ENCODE measurements around the gene TNRC6B. TPM values are rescaled to one million over a fixed set of nuclear protein-coding genes. Genes with fewer than 3 reads are reported as not detected.

The TNRC6B gene
- total and polyA plus RNA-seq, 2 of the 13 experiments (the other 11 are each of a cell fraction or from before 2014, with no cell fraction given) = 8.9 to 13.2 TPM

- H3K4me3 ChIP-seq (replicated peaks in 1 of 3; ENCODE audit: insufficient read depth in 1 of 3, low read depth in 2 of 3, low read length in 3 of 3) = no peak overlapping the region
- 96% methylated on average over 7 of the region's 8 CpGs for WGBS (ENCODE audit: low lambda C conversion rate)
- in situ Hi-C loops (cut with HindIII; ENCODE audit: extremely low pct_ligation_motif_present, low pct_unique_long_range_greater_than_20kb) (no loop called here), intact Hi-C loops (cut with micrococcal nuclease; ENCODE audit: unreplicated experiment) (no loop called here)
- no TSS peak for BruUV-seq (replicated peaks)
- no peak overlapping the region for H3K4me2 ChIP-seq (ENCODE audit: low read depth, low read length)
- no peaks in the 10 kb centered on the region; a peak in 1 of 5 replicates for H3K27me3 ChIP-seq (ENCODE audit: control insufficient read depth in 1 of 2, insufficient read depth in 2 of 2, low read length in 2 of 2)
- H4K20me1 ChIP-seq (ENCODE audit: insufficient read depth, low read length) = no peaks in the 10 kb centered on the region
- TF ChIP-seq ZNF281 (CRISPR knock-in tag; IDR thresholded peaks at IDR 0.05; ENCODE audit: borderline replicate concordance) (no peak), ZNF564 (CRISPR knock-in tag; IDR thresholded peaks at IDR 0.05) (no peak), ZNF770 (CRISPR knock-in tag; IDR thresholded peaks at IDR 0.05) (peak; percentile 73), NFE2L2 (IDR thresholded peaks at IDR 0.05; ENCODE audit: low read length) (peak; percentile 61), AHR (CRISPR knock-in tag; IDR thresholded peaks at IDR 0.05) (no peak), ZXDC (CRISPR knock-in tag; IDR thresholded peaks at IDR 0.05) (no peak), ZFX (CRISPR knock-in tag; IDR thresholded peaks at IDR 0.05; ENCODE audit: low read depth) (no peak), ZBTB21 (CRISPR knock-in tag; IDR thresholded peaks at IDR 0.05) (no peak), ZNF441 (CRISPR knock-in tag; IDR thresholded peaks at IDR 0.05; ENCODE audit: borderline replicate concordance) (no peak), ZFP41 (CRISPR knock-in tag; IDR thresholded peaks at IDR 0.05; ENCODE audit: borderline replicate concordance) (no peak), ZNF605 (CRISPR knock-in tag; IDR thresholded peaks at IDR 0.05) (no peak), ZMYM3 (CRISPR knock-in tag; IDR thresholded peaks at IDR 0.05) (no peak)
- no peak overlapping the region for H3K9ac ChIP-seq (ENCODE audit: insufficient read depth, low read depth, low read length)
- DNase-seq (ENCODE audit: low spot score) (no peak), ATAC-seq (no peak), FAIRE-seq (no peak)
- no peaks in the 10 kb centered on the region for H3K4me1 ChIP-seq (ENCODE audit: insufficient read depth, low read length)
- H3K9me3 ChIP-seq (ENCODE audit: low read length) = no peaks in the 10 kb centered on the region
- CTCF ChIA-PET (ENCODE audit: low intra/inter-chr PET ratio, low total read pairs) = no interaction called here
- no peak overlapping the region for H3K27ac ChIP-seq (ENCODE audit: extremely low read length, insufficient read depth, low read length)
- peaks cover 4% of the 10 kb centered on the region for H3K79me2 ChIP-seq (ENCODE audit: insufficient read depth, low read length)
- POLR2A ChIA-PET = interaction anchor here (1.1 kb wide), 1 partner anchor 13 kb away, joined by 3 read pairs; no protein-coding TSS in a partner anchor
- peaks cover 0 to 3% of the 10 kb centered on the region in 2 experiments; a peak in 1 of 5 replicates for H3K36me3 ChIP-seq (replicated peaks in 1 of 2; ENCODE audit: control insufficient read depth in 1 of 2, insufficient read depth in 2 of 2, low read length in 2 of 2)
- no peak overlapping the region for H2AFZ ChIP-seq (ENCODE audit: low read length)
These were observed 196.8 kb downstream of the TNRC6B start for GRCh38 chr22:40374567-40374966.
